HG03520 (cell line): ENCODE data around the gene GPC6.
A peak's percentile ranks its signal among the peaks of the same experiment; 100 is the strongest.
"Not testable (repeated sequence)": the region's sequence is repeated elsewhere in the genome, so short reads cannot be mapped to it uniquely, and the experiment has no call there.

Source experiments
- ATAC-seq: cut with Tn5 transposase; IDR thresholded peaks from one replicate; pipeline ENCODE4 v1.9.1; 2021; ENCODE audit warnings: mild to moderate bottlenecking, moderate library complexity; ENCODE audit not compliant: unreplicated experiment

GPC6 gene

GRCh38 chr13:94330552-94331071 lies 1104.0 kb downstream of the GPC6 start:
- no peak for ATAC-seq

DNA sequence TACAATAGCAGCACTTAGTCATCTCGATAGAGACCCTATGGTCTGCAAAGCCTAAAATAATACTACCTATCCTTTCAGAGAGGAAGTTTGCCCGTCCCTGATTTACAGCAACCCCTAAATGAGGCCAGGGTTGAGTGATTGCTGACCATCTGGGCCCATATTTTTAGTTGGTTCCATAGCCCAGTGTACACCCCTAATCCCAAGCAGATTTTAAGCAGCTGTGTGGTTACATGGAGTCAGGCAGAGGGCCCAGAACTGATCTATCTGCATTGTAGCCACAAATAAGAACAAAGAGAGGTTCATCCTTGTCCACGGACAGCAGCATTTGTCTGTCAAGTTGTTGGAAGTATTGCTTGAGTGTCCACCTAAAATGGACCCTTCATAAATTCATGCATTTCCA lies 1104.7 kb downstream of the GPC6 start:
- ATAC-seq: no peak

DNA sequence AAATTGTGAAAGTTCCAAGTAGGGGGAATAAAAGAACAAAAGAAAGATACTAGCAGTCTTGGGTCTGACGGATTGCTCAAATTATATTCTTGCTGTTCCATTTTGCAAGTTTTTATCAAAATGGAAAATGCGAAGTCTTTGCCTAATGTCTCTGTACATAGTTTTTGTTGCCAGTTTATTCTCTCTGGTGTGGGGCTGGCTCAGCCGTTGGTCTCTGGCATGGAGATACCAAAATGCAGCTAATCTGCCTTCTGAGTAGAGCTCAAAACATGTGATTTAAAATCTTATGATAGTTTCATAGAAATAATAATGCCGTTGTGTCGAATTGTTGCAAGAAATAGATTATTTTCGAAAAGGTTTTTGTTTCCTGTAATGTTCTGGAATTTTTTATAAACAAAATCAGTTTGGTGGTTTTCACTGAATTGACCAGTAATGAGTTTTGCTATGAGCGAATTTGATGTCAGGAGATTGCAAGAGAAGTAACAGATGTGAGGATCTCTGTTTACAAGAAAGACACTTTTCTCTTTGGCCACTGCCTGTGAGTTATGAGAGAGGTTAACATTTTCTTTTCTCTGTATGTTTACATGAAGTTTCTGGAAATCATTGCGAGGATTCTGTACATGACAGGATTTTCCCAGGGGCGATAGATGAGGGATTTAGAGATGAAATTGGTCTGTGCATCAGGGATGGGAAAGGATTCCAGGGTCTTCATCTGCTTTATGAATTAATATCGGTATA lies 1105.9 kb downstream of the GPC6 start:
- no peak for ATAC-seq

GRCh38 chr13:94333131-94333820 lies 1106.7 kb downstream of the GPC6 start:
- no peak for ATAC-seq

- no peak for ATAC-seq
Observed at GRCh38 chr13:94335761-94336526, 1109.3 kb downstream of the GPC6 start.

GRCh38 chr13:94339116-94339687 lies 1112.6 kb downstream of the GPC6 start:
- ATAC-seq: no peak

DNA sequence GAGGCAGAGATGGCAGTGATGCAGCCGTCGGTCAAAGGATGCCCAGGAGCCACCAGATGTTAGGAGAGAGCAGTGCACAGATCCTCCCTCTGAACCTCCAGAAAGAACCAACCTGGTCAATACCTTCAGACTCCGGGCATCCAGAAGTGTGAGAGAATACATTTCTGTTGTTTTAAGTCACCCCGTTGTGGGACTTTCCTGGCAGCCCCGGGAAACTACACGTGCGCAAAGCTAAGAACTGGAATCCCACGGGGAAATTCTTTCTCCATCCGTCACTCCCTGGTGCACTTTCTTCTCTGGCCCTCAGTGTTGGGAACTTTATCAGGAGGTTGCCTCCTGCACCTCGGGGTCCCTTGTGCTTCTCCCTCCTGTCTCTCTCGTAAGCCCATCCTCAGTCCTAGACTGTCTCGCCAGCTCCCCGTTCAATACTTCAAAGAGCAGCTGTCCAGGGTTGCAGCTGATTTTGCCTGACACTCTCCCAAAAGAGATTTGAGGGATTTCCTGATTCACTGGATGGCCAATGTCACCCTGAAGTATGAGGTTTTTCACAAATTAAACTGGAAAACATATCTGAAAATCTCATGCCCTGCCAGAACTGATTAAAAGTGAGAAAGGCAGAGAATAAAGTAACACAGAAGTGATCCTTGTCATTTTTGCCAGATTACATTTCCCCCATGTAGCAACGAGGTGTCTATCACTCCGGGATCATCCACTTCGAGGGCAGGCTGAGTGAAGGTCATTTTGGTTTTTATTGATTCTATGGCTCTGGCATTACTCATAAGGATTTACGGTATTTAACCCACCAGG lies 1116.0 kb downstream of the GPC6 start:
- ATAC-seq: no peak

- no peak for ATAC-seq
Observed at GRCh38 chr13:94343243-94343585, 1116.6 kb downstream of the GPC6 start.

- not testable (repeated sequence) for ATAC-seq
Observed at GRCh38 chr13:94343687-94344086, 1117.1 kb downstream of the GPC6 start.

- no peak for ATAC-seq
Observed at GRCh38 chr13:94344126-94344818, 1117.7 kb downstream of the GPC6 start.

DNA sequence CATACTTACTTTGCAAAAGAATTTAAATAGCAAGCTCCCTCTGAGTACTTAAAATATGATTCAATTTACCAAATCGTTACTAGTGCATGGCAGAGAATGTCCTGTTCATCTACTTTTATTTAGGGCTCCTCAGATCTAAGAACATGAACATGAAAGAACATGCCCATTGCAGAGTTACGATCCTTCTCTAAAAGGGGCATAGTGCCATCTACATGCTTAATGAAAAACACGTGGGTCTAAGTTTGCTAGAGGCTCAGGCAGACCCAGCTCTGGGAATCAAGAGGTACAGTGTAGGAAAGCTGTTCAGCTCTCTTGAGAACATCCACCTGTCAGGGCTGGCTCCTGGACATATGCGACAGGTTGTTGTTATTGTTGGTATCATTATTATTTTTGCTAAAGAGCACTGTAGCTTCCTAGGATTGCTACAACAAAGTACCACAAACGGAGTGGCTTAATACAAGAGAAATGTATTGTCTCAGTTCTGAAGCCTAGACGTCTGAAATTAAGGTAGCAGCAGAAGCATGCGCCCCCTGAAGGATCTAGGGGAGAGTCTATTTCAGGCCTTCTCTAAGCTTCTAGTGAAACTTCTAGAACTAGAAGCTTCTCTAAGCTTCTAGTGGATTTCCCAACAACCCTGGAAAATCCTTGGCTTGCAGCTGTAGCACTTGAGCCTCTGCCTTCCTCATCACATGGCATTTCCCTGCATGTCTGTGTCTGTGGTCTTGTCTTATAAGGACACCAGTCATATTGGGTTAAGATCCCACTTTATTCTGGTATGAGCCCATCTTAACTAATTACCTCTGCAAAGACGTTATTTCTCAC lies 1119.0 kb downstream of the GPC6 start:
- no peak for ATAC-seq

- no peak for ATAC-seq
Observed at GRCh38 chr13:94346261-94347019, 1119.8 kb downstream of the GPC6 start.

DNA sequence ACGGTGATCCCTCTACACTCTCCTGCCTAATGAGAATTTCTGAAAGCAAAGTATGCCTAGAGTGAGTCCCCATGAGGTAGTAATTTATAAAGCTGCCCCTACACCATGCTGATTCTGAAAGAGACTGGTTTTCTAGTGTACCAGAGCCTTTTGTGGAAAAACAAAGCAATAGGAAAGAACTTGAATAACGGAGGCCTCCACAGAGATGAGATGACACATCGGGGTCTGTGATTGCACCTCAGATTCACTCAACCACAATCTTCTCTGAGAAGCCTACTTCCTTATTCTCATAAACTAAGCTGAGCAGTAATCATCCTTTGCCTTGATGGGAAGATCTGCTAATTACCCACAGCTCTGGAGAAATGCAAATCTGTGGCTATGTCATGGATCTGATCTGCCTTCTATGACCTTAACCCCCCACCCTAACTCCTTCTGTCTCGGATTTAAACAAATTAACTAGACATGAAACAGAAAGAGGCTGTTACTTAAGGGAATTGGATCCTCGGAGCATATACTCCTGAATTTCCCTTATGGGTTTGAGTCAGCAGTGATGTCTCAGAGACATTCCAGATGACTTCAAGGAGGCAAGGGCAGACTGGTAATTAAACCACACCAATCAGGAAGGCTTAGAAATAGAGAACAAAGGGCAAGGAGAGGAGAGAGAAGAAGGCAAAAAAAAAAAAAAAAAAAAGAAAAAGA lies 1124.8 kb downstream of the GPC6 start:
- ATAC-seq: no peak

DNA sequence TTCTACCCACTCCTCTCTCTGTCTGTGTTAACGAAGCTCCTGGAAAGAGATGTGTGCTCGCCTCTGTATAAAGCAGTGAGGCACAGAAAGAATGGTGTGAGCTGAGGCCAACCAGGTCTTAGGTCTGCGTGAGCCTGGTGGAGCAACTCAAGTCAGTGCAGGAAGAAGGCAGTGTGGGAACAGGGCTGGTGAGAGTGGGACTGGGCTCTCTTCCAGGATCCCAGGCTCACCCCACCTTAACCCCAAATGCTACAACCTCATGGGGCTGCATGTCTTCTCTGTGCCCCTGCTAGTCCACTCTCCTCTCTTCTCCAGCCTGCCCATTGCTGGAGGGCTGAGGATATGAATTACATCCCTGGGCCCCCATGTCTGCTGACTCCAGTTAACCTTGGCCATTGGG lies 1125.5 kb downstream of the GPC6 start:
- ATAC-seq: no peak

- ATAC-seq: no peak
Observed at GRCh38 chr13:94353167-94353710, 1126.6 kb downstream of the GPC6 start.

GRCh38 chr13:94359875-94360274 lies 1133.3 kb downstream of the GPC6 start:
- no peak for ATAC-seq

DNA sequence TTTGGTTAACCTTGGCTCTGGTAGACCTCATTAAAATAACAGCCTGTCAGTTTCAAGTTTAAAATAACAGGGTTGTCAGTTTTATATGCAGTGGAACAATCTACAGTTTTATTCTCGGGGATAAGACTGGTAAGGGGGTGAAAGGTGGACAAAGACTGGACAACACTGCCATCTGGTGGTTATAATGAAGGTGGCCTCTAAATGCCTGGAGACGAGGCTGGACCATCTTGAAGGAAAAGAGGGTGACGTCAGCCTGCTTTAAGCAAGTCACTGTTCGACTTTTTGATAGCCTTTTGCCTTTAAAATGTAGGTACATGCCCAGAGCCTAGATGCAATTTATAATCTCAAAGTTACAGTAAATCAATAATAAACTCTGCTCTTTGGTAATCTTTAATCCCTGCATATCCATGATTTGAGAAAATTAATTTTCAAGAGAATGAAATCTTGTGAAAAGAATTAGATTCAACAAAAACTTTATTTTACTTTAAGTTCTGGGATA lies 1135.9 kb downstream of the GPC6 start:
- peak; percentile 98 for ATAC-seq
